ENCODE data around the gene REG1A.

The REG1A gene

GRCh38 chr2:79120194-79120713 lies at the start of gene REG1A:
Gene REG1A (plus strand): TSS chr2:79120488. CDS start chr2:79120862, 374 bp downstream.
- DNase-seq = no peak

DNA sequence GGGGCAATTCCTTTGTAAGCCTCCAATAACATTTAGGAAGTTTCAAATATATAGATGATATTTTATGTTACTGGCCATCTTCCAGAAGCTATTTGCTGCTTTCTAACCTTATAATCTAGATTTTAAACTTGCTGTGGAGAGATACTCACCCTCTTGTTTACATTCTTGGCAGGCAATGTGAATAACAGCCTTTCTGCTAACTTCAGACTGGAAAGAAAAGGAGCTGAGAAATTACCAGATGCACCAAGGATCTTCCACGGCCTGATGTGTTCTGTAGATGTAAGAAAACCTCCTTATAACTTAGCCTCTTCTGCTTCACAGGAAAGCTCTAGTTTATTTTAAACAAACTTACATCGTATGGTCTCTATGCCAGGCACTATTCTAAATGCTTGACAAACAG lies 49.2 kb upstream of the REG1A start:
- no peak for DNase-seq

GRCh38 chr2:79082987-79083386 lies 37.3 kb upstream of the REG1A start:
- DNase-seq = no peak

DNA sequence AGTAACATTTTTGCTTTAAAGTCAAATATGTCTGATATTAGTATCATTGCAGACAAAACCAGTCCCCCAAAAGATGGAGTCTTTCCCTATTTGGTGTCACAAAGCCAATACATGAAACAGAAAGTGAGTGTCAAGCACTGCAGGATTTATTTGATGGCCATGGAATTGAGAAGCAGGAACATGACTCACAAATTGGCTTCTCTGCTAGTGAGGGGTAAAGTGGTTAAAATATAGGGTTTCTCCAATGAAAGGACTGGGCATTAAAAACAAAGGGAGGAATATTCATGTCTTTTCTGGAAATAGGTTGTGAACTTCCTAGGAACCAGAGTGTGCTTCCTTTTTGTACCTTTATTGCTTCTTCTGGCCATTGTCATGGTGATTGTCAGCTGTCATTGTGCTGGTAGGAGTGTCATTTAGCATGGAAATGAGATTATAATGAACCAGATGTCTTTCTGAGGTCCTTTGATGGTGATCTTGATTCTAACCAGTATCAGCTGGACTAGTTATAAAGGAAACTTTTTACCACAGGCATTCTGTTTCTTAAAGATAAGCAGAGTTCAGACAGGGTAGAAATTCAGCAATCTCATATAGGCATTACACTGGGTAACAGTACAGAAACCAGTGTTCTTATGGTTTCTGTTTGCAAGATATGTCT lies 36.6 kb upstream of the REG1A start:
- no peak for DNase-seq

- no peak for DNase-seq
Observed at GRCh38 chr2:79084495-79085135, 35.7 kb upstream of the REG1A start.

DNA sequence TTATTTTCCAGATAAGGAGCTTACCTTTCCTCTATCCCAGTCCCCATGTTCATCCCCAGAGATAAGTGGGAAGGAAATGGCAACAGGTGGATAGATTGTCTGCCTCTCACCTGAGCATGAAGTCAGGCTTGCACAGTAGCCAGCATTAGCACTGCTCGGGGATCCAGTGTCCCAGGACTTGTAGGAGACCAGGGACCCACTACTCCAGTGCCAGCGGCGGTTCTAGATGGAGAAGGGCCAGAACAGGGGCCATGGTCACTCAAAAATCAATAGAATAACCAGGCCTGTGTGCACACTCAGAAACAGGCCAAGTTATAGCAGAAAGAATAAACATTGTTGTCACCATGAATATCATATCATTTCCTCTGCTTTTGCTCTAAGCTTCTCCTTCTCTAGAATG lies 34.9 kb upstream of the REG1A start:
- no peak for DNase-seq

GRCh38 chr2:79086255-79086654 lies 34.0 kb upstream of the REG1A start:
- DNase-seq = no peak

DNA sequence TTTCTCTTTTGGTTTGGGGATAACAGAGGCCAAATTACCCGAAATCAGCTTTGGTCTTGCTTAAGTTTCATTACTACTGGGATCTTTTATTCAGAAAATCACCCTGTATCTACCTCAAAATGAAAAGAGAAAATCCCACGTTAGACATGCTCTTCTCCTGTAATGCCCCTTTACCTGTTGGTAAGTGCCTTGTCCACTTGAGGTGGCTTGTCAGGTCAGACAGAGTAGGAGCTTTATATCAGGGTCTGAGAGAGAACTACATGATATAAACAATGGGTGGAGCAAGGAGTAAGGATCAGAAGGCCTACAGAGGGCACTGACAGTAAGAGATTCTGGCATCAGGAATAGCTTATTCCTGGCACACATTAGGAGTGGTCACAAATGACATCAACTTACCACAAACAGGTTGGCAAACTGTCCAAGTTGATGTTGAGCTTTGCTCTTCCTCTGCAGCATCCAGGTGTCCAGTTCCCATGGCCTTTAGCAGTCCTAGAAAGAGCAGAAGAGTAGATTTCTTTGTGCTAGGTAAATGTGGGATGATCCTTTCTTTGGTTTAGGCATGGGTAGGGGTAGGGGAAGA lies 32.4 kb upstream of the REG1A start, which contains the start of gene REG1B:
Gene REG1B, minus strand, starts transcription at position 209 of the 580 bp plus-strand sequence. CDS start 381 bp downstream, outside the sequence.
- no peak for DNase-seq

DNA sequence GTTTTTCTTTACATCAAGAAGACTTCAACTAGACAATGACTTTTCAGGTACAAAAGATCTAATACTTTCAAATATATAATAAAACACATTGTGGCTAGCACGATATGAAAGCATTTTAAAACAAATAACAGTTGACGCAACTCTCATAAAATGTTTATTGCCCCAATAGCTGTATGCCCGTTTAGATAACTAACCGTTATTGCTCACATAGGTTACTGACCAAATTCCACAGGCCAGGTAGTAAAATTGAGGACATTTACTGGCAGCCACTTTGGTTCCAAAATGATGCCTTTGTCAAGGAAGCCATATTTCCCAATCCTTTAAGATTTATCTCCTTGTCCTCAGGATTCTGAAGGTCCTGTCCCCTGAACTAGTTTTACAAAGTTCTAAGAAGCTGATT lies 29.6 kb upstream of the REG1A start:
- DNase-seq = no peak

DNA sequence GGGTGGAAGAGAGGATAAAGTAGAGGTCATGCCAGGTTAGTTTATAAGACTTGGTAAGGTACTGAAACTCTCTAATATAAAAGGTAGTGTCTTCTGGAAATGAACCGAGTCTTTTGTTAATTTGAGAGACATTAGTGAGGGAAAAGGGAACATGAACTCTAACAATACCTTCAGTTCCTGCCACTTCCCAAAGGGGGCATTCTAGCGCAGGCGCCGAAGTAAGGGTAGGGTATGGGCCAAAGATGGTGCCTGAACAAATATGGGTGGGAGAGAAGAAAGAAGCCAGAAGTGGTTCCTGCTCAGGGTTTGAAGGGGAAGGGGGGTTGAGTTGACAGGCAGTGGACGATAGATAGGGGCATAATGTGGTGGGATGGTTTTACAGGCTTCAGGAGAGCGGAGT lies 22.4 kb upstream of the REG1A start:
- DNase-seq = no peak

- no peak for DNase-seq
Observed at GRCh38 chr2:79099140-79099686, 21.1 kb upstream of the REG1A start.

DNA sequence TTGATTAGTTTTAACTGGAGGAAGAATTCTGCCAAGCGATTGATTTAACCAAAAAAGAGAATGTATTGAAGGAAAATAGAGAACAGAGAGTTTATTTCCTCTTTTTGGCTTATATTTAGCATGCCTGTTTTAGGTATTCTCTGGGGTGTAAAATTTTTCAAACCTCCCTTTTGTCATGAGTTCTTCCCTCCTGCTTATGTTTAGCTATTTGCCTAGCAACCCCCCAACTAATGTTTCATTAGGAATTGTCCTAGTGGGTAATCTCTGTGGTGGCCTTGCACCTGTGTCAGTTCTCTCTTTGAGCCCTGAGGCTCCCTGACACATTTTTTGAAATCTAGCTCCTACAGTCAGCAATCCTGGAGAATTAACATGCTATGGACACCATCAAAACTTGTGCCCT lies 20.0 kb upstream of the REG1A start:
- DNase-seq = no peak

DNA sequence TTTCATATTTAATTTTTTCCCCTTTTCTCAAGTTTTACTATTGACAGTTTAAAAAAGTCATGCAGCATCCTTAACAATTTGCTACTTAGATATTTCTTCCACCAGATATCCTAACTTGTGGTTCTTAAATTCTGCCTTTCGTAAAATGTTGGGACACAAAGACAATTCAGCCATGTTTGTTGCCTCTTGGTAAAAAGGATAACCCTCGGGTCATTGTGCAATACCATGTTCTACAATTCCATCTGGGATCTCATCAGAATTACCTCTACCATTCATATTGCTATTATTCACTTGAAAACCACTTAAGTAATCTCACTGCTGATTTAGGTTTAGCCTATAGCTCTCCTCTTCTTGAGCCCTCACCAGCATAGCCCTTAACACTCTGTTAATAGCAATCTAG lies 19.3 kb upstream of the REG1A start:
- no peak for DNase-seq

GRCh38 chr2:79103214-79103613 lies 17.1 kb upstream of the REG1A start:
- DNase-seq = no peak

GRCh38 chr2:79105259-79105658 lies 15.0 kb upstream of the REG1A start:
- DNase-seq = no peak

GRCh38 chr2:79112269-79112668 lies 8.0 kb upstream of the REG1A start:
- no peak for DNase-seq

GRCh38 chr2:79114797-79115494 lies 5.3 kb upstream of the REG1A start:
- DNase-seq = no peak

- no peak for DNase-seq
Observed at GRCh38 chr2:79116997-79117928, 3.0 kb upstream of the REG1A start.

GRCh38 chr2:79122676-79123075 lies 2.4 kb downstream of the REG1A start:
- no peak for DNase-seq

DNA sequence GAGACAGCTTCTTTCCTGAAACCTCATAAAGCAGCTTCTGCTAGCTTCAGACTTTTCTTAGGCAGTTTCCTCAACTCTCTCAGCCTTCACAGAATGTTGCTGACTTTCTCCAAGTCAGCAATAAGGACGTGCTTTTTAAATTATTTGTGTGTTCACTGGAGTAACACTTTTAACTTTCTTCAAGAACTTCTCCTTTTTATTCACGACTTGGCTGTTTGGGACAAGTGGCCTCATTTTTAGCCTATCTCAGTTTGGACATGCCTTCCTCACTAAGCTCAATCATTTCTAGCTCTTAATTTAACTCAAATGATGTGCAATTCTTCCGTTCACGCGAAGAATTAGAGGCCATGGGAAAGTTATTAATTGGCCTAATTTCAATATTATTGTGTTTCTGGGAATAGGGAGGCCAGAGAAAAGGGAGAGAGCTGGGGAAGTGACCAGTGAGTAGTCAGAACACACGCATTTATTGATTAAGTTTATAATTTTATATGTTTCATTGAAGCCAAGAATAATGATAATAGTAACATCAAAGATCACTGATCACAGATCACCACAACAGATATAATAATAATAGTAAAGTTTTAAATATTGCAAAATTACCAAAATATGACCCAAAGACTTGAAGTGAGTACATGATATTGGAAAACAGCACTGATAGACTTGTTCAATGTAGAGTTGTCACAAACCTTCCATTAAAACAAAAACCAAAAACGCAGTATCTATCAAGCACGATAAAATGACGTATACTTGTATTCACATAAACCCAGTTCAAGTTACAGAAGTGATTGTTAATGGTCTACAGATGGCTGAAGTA lies 4.8 kb downstream of the REG1A start:
- DNase-seq = no peak

DNA sequence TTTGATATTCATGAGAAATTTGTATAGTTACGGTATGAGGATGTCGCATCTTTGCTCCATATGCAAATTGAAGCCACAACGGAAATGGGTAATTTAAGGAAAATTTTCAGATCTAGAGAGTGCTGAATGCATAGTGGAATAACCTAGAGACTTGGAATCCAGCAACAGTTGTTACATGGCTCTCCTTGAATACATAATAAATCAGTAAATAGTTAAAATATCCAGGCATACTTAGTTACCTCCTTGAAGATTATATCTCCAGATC lies 5.4 kb downstream of the REG1A start:
- DNase-seq = no peak
